Stimulated activated CD4-positive, alpha-beta T cell treated with anti-CD3 and anti-CD28 coated beads, Interleukin-12 subunit alpha, Interleukin-12 subunit beta, amount 100 ng/mL, for 4 hours (primary cell): ENCODE measurements around the gene IPCEF1.
"Not testable (repeated sequence)": the region's sequence is repeated elsewhere in the genome, so short reads cannot be mapped to it uniquely, and the experiment has no call there.

Source experiments
- DNase-seq: peaks from one replicate; pipeline ENCODE4 v3.0.0-alpha.2; 2020

The IPCEF1 gene

DNA sequence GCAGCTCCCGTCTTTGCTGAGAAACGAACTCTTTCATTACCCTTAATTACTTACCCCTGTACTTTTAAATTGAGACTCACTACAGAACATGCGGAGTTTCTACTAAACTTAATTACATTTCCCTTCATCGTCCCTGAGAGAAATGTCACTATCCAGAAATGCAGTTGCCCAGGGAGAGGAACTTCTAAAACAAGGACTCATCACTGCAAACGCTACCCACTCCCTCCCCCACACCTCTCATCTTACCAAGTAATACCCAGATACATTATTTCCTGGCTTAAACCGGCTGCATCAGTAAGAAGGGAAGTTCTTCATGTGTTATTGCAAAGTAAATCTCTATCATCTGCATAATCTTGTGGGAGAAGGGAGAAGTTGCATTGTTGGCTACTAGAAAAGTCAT, 138.3 kb downstream of the IPCEF1 start:
- no peak for DNase-seq

DNA sequence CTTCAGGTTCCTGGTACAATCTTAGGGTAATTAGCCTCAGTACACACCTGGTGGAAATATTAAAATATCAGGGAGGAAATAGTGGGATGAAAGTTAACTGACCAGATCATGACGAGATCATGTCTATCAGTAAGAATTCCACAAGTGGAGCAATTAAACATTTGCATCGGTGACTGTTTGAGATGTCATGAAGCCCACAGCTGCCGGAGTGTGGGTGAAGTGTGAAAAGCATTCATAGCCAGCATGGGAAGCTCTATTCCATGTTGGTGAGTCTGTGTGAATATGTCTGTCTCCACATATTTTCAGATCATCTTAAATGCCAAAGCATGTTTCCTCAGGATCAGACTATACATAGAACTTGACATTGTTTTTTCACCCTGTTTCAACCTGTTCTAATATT, 142.8 kb downstream of the IPCEF1 start:
- DNase-seq, result no peak

DNA sequence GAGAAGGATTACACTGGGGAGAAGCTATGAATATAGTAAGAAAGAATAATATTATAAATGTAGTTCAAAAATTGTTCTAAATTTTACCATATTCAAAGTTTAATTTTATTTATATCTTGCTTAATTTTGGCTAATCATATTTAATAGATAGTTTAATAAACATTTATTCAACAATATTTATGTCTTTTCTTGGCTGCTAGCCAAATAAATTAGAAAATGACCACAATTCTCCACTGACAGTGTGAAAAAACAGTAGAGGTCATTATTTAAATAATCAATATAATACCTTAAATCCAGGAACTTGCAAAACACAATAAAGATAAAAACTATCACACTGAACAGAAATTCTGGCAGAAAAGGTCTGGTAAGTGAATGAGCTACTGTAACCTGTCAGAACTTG, 145.9 kb downstream of the IPCEF1 start:
- DNase-seq, result no peak

DNA sequence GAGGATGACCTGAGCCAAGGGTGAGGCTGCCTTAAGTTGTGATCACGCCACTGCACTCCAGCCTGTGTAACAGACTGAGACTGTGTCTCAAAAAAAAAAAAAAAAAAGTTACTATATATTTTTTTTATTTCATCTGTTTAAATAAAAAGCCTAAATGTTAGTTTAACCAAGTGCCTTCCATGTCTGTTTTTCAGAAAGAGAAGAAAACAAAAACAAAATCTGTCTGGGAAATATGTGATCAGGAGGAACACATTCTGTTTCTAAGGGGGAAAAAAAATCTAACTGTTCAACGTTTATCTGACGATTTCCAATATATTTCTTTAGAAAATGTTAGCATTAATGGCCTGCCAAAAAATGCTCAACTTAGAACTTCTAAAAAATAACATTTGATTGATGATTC, 147.0 kb downstream of the IPCEF1 start:
- DNase-seq, result no peak

DNA sequence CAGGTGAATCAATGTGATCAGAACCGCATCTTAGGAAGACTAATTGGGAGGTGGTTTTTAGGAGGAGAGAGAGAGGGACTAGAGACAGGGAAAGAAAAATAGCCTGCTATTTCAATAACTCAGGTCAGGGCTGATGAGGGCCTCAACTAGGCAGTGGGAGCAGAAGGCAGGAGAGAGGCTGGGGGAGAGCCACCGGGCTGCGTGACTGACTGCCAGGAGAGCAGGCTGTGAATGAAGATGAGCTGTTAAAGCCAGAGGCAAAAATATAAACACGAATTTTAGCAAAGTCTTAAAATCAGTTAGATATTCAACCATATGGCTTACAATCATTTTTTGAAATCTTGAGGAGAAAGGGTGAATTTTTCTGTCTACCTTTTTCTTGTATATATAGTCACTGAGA, 149.6 kb downstream of the IPCEF1 start:
- DNase-seq, result no peak

DNA sequence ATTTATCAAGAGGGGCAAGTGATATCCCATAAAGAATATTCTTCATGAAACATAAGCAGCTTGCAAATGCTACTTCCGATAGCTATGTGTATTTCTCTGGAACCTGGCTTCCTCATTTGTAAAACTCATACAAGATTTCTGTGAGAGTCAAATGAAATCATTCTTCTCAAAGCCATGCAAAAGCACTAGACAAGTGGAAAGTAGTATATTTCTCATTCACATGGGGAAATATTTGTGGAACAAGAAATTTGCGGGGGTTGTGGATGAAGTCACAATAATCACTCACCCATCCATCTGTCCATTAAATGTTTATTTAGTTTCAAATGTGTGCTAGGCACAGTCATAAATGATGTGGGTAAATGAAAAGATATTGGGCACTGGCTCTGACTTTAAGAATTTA, 150.5 kb downstream of the IPCEF1 start:
- DNase-seq, result no peak

DNA sequence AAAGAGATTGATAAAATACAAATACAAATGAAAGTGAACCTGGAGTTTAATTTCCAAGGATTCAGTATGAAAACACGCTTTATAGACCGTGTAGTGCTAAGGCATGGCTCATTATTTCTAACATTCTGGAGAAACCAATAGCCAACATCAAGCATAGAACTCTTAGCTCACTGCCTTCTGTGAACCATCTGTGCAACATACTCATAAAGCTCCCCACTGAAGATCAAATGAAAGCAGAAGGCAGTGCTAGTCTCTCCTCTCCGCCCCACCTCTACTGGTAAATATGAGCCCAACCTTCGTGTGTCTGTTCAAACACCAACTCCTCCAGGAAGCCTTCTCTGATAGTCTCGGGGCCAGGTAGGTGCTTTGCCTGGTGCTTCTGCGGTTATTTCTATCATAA, 153.6 kb downstream of the IPCEF1 start:
- no peak for DNase-seq

DNA sequence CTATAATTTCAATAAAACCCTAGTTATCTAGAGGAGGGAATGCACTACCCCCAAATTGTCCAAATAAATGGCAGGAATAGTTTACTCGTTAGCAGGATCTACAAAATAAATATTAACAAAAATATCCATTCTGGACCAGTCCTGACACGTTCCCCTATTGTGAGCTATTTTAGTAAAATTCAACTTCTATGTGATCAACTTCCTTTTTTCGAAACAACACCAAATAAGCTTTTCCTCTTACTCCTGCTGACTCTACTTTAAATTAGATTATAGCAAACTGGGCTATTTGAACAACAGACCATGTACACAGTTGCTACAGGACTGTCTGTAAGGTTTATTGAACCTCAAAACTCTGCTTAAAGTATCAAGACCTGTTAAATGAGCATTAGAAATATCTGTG, 154.3 kb downstream of the IPCEF1 start:
- DNase-seq, result no peak

DNA sequence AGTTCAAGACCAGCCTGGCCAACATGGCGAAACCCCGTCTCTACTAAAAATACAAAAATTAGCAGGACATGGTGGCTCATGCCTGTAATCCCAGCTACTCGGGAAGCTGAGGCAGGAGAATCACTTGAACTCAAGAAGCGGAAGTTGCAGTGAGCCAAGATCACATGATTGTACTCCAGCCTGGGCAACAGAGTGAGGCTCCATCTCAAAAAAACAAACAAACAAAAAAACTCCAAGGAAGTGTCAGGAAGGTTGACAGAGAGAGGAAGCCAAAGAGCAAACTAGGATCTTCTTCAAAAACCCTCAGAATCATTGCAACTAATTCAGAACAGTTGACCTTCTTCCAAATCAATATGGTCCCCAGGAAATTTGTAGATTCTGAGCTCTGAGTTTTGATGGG, 154.9 kb downstream of the IPCEF1 start:
- not testable (repeated sequence) for DNase-seq

DNA sequence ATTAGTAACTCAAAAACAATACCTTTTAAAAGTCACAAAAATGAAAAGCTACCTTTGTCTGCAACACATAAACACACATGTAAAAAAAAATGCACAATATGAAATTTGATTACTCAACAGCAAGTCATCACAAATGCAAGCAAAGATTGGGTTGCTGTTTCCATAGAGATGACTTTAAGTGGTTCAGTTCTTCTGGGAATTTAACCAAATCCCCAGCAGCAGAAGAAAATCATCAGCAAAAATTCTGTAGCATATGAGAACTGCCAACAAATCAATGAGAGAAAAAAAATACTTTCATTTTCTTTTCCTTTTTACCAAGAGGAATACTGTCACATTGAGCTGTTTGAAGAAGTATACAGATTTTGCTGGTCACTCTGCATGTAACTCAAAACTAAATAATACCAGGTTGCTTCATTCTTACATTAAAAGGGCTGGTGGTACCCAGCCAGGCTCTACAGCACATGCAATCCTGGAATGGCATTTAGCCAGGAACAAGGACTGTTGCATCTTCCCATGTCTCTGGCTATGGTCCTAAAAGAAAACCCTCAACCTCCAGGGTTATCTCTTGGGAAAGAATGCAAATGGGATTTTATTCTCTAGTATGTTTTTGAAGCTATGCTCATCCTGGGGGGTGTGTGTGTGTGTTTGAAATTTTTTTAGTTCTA, 159.3 kb downstream of the IPCEF1 start:
- no peak for DNase-seq

DNA sequence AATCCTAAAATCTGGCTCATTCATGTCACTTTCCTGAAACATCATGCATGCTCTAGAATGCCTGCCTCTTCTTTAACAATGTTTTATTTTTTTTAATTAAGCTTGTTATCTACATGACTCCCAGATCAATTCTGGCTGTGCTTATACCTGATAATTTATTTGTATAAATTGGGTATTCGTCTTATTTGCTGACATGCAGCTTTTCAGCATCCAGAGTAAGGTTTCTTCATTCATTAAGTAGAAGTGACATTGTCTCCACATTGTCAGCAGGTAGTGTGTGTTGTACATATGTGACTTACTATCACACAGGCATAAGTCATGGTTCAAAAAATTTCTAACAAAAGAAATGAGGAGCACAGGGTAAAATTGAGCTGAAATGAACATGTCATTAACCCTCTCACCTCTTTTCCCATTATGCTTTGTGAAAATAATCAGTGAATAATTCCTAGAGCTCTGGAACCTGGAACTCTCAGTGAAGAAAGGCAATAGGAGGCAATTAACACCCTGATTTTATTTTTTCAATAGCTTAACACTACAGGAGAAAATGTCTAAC, 160.2 kb downstream of the IPCEF1 start:
- DNase-seq, result no peak

DNA sequence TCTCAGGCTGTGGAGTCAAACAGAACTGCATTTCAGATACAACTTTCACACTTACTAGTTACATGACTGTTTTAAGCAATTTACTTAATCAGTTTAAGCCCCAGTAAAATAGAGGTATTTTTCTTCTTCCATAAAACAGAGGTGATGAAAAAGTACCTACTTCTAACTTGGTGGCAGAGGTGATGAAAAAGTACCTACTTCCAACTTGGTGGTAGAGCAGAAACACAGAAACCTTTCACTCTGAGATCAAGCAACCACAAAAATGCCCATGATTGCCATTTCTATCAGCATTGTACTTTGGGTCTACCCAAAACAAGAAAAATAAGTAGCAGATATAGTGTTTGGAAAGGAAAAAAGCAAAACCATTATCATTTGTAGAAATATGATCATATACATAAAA, 168.9 kb downstream of the IPCEF1 start:
- no peak for DNase-seq

DNA sequence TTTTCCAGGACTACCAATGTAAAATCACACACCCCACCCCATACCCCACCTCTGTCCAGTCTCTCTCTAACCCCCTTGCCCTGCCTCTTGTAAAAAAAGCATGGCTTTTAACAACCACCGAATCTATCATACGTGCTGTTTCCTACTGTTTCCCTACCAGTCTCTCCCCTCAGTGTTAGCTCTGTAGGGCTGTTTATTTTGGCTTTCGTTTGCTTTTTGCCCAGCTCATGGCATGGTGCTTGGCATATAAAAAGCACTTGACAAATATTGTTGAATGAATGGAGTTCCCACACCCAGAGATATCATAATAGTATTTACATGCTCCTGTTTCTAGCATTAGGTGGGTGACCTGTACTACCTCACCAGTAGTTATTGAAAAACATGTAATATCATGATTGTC, 169.4 kb downstream of the IPCEF1 start:
- no peak for DNase-seq

DNA sequence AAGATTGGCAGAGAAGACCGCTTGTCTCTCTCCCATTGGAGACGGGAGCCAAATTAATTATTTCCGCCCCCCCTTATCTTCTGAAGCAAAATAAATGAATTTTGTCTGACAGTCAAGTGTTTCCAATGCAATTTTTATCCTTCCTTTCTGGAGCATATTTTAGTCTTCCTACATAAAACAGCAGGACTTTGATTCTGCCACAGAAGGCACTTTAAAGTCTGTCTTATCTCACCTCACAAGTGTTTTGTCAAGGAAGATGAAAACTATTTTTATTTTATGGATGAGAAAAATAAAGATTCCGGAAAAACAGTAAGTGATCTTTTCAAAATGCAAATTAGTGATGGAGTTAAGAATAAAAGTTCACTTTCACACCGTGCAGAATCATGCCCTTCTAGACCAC, 177.2 kb downstream of the IPCEF1 start:
- no peak for DNase-seq

DNA sequence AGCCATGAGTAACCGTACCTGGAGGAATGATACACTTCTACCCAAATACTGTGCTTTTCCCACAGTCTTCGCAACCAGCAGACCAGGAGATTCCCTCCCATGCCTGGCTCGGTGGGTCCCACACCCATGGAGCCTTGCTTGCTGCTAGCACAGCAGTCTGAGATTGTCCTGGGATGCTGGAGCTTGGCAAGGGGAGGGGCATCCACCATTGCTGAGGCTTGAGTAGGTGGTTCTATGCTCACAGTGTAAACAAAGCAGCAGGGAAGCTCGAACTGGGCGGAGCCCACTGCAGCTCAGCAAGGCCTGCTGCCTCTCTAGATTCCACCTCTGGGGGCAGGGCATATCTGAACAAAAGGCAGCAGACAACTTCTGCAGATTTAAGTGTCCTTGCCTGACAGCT, 184.2 kb downstream of the IPCEF1 start:
- not testable (repeated sequence) for DNase-seq

DNA sequence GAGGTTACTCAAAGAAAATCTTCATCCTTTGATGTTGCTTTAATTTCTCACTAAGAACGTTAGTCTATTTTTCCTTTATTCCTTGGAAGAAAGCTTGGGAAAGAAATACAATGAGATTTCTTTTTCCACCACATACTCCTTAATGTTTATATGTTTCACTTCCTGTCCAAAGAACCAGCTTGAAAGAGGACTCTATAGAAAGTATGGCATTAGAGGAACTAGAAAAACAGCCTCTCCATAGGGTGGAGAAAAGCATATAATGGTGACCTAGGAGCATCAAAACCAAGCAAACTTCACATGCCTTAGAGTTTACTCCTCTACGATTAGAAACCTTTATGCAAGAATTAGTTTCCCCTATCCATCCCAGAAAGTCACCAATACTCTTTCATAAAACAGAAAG, 186.5 kb downstream of the IPCEF1 start:
- DNase-seq, result no peak

DNA sequence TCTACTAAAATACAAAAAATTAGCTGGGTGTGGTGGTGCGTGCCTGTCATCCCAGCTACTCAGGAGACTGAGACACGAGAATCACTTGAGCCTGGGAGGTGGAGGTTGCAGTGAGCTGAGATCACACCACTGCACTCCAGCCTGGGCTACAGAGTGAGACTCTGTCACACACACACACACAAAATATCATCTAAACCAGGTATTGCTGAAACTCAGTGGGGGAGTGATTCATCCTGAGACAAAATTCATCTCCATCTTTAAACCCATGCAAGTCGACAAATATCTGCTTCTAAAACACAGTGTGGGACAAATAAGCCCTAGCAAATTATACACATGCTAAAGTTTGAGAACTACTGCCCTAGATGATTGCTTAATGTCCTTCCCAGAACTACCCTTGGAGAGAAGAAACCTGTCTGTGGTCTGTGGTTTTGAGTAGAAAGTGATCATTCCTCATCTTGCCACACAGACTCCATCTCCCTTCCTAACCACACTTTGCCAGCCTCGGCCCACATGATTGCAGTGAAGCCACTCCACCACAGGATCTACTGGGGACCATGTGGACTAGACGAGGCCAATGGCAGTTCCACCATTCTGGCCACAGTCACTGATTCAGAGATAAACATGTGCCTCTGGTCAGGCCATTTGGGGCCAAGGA, 187.3 kb downstream of the IPCEF1 start:
- DNase-seq, result no peak

DNA sequence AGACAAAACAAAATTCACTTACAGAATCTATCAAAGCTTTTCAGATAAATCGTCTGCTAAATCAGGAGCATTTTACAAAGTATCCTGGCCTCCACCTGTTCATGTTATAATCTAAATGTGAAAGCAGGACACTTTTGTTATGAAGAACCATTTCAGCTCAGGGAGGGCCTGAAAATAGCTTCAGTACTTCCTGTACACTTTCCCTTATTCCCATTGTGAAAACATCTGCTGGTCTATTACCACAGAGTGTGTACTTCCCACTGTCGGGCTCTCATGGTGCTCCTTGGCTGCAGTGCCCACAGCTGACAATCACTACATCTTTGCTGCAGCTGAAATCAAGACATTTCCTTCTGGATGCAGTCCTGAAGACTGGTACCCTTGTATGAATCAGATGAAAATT, 189.5 kb downstream of the IPCEF1 start:
- DNase-seq, result no peak

DNA sequence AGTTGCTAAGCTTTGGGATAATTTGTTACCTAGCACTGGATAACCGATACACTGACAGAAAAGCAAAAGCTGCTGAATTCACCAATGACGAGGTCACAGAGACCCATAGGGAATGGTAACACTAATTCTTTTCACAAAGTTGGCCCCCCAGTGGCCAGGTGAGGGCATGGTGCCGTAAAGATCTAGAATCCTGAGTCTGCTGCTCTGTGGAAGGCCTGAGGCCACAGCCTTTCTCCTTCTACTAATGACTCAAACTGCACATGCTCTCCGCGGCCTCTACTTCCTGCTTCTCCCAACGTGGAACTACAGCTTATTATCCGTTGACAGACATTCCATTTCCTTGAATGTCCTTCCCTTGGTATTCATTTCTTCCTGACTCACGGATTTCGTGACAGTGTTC, 190.5 kb downstream of the IPCEF1 start:
- DNase-seq, result no peak

DNA sequence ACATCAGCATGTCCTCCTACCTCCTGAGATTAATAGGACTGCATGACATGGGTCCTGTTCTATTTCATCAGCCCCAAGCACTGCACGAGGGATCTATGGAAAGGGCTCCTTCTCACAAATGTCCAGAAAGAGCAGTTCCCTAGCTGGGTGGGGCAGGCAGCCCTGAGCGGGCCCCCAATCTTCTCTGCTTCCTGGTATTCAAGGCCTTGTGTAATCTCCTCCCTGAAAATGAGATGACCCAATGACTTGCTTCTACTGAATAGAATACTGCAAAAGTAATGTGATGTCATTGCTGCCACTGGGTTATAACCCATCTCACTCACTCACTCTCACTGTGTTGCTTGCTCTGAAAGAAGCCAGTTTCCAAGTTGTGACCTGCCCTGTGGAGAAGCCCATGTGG, 191.1 kb downstream of the IPCEF1 start:
- no peak for DNase-seq

DNA sequence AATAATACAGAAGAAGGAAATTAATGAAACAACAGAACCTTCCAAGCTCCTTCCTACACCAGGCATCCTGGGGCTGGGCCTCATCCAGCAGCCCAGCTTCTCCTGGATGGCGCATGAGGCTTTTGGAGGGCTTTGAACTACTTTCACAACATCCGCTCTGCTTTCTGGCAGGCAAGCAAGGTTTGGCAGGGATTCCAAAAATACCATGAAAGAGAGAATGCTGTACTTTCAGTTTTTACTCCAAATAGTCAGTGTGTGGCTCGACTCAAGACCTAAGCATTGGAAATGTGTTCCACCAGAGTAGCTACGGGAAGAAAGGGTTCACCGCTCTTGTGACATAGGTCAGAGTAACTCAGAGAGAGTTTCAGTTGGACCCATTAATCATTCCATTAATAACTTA, 192.2 kb downstream of the IPCEF1 start:
- no peak for DNase-seq

DNA sequence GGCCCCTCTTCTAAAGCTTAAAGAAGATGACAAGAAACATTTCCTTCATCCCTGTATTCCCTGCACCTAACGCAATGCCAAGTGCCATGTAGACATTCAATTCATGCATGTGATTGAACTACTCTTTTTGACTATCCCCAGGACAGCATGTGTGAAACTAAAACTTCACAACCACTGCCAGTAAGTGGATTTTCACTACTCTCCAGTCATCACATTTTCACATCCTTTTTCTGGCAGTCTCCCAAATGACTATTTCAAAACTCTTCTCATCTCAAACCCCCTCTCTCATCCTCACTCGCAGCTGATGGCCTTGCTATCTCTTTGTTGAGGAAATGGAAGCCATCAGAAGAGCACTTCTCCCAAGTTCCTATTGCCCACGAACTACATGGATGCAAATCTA, 194.9 kb downstream of the IPCEF1 start:
- no peak for DNase-seq

DNA sequence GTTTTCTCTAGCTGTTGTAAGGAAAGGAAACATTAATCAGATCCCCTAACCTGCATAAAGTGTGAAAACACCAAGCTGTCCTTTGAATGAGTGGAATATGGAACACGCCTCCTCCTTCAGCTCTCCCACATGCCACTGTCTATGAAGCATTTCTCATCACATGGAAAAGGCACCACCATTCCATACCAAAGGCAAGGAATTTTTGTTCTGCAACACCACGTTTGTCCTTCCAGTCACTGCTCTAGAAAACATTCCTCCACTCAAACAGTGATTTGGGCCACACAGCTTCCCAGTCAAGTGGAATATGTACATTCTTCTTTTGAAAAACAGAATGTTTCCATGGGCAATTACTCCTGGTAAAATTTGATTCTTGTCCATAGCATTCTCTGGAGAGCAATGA, 197.5 kb downstream of the IPCEF1 start:
- DNase-seq, result no peak

DNA sequence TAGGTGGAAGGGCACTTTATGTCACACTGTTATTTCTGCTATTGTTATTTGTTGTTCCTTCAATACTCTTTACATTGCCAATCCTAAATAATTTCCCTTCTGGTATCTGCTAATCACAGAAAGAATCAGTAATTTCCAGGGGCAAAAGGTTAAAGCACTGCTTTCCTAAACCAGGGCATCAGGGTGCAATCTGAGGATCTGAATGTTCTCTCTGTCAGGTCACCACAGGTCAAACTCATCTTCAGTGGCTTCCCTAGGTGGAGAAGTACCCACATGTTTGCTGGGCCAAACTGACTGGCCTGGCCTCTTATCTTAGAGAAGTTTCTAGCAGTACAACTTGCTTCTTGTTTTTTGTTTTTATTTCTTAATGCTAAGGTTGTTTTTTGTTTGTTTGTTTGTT, 198.9 kb downstream of the IPCEF1 start:
- DNase-seq, result no peak

DNA sequence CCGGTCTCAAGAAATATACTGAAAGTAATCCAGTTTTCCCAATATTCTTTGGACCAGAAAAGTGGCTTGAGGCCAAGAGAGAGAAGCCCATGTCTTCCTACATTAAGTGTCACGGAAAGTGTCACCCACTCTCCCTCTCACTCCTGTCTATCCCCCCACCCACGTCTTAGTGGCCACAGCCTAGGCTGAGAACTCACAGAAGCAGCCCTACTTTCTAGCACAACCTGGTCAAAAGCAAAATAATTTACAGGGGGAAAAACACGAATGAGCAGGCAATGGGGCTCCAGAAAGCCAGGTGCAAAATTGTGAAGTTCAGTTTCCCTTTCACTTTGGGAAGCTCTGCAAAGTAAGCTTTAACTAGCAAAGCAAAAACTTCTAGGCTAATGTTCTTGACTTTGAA, 199.5 kb downstream of the IPCEF1 start:
- DNase-seq, result no peak
